H1 (cell line): ENCODE results near the gene DEFB108B. TPM values are rescaled to one million over a fixed set of nuclear protein-coding genes. Genes with fewer than 3 reads are reported as not detected.
"Not testable (repeated sequence)": the region's sequence is repeated elsewhere in the genome, so short reads cannot be mapped to it uniquely, and the experiment has no call there.

Experiments used
- CTCF ChIA-PET: fragments of 300-600 bp; sonication (Branson Sonifier 250); formaldehyde crosslinking; loops from one replicate; lab custom pipeline; 2021; ENCODE audit not compliant: partially characterized antibody; lab: Charles Lee
- POLR2A ChIA-PET: fragments of 300-600 bp; sonication (Branson Sonifier 250); formaldehyde crosslinking; loops from one replicate; lab custom pipeline; 2021; ENCODE audit warnings: inconsistent platforms; ENCODE audit not compliant: partially characterized antibody; lab: Charles Lee
- DNase-seq, 2 experiments: peaks; one replicate each; pipeline versions ENCODE4 v3.0.0 to v3.0.0-alpha.2; 2010 to 2022; ENCODE audit warnings: low spot score in 2 of 2, low read depth in 1 of 2, mixed read lengths in 1 of 2
- FAIRE-seq: peaks from 2 replicates; lab custom pipeline; 2011; peaks lifted over from hg19 to GRCh38; lab: Jason Lieb, UNC
- H2AFZ ChIP-seq: 2 replicates; pipeline ENCODE4 v1.8.1; 2012; ENCODE audit warnings: low read length, inconsistent platforms
- H2AK5ac ChIP-seq: 2 replicates; pipeline ENCODE4 v1.6.1; 2013; ENCODE audit warnings: low read depth, low read length
- H2BK120ac ChIP-seq: replicated peaks from 2 replicates; pipeline ENCODE3; 2013; ENCODE audit warnings: low read depth, low read length, inconsistent platforms
- H2BK12ac ChIP-seq: 2 replicates; pipeline ENCODE4 v1.6.1; 2013; ENCODE audit warnings: low read depth, low read length
- H2BK15ac ChIP-seq: 2 replicates; pipeline ENCODE4 v1.6.1; 2013; ENCODE audit warnings: low read length
- H2BK20ac ChIP-seq: 2 replicates; pipeline ENCODE4 v1.6.1; 2013; ENCODE audit warnings: low read length
- H2BK5ac ChIP-seq: 2 replicates; pipeline ENCODE4 v1.6.1; 2013; ENCODE audit warnings: low read depth, low read length
- H3K14ac ChIP-seq: 2 replicates; pipeline ENCODE4 v1.6.1; 2013; ENCODE audit warnings: inconsistent platforms; ENCODE audit not compliant: insufficient read length
- H3K18ac ChIP-seq: 2 replicates; pipeline ENCODE4 v1.6.1; 2013; ENCODE audit warnings: low read length; ENCODE audit errors: extremely low read depth
- H3K23ac ChIP-seq: 2 replicates; pipeline ENCODE4 v1.6.1; 2013; ENCODE audit warnings: inconsistent platforms; ENCODE audit not compliant: insufficient read length
- H3K23me2 ChIP-seq: 2 replicates; pipeline ENCODE4 v1.6.1; 2013; ENCODE audit warnings: low read depth, low read length
- H3K27ac ChIP-seq: 2 replicates; pipeline ENCODE4 v1.6.1; 2011; ENCODE audit warnings: low read depth, low read length, inconsistent platforms
- H3K27me3 ChIP-seq, 4 experiments: replicated peaks in 1 of 4; 1 replicate in 1 of 4; 2 replicates in 3 of 4; pipeline versions ENCODE4 v1.6.1 to v1.8.1; 2011 to 2013; ENCODE audit warnings: low read length in 3 of 4, mild to moderate bottlenecking in 3 of 4, inconsistent platforms in 2 of 4, mixed read lengths in 2 of 4, moderate library complexity in 1 of 4; ENCODE audit not compliant: control insufficient read depth in 3 of 4, insufficient read depth in 3 of 4; ENCODE audit errors: extremely low read depth in 1 of 4
- H3K36me3 ChIP-seq, 4 experiments: 2 replicates each; pipeline versions ENCODE4 v1.6.1 to v1.8.1; 2011 to 2013; ENCODE audit warnings: mild to moderate bottlenecking in 4 of 4, low read length in 3 of 4, moderate library complexity in 2 of 4, control low read depth in 1 of 4, inconsistent platforms in 1 of 4; ENCODE audit not compliant: insufficient read depth in 4 of 4, control insufficient read depth in 2 of 4
- H3K4ac ChIP-seq: replicated peaks from 2 replicates; pipeline ENCODE3; 2013; ENCODE audit warnings: low read length, low read depth, mixed read lengths, inconsistent platforms; ENCODE audit not compliant: insufficient read length
- H3K4me1 ChIP-seq, 4 experiments: replicated peaks in 1 of 4; 1 replicate in 1 of 4; 2 replicates in 3 of 4; pipeline versions ENCODE4 v1.6.1 to v1.8.1; 2011 to 2013; ENCODE audit warnings: low read length in 3 of 4, inconsistent platforms in 2 of 4, mixed read lengths in 1 of 4; ENCODE audit not compliant: insufficient read depth in 4 of 4, control insufficient read depth in 3 of 4
- H3K4me2 ChIP-seq, 2 experiments: 2 replicates each; pipeline versions ENCODE4 v1.6.1 to v1.8.1; 2011 to 2013; ENCODE audit warnings: low read depth in 2 of 2, low read length in 2 of 2, control low read depth in 1 of 2, inconsistent platforms in 1 of 2, mild to moderate bottlenecking in 1 of 2; ENCODE audit not compliant: insufficient read depth in 1 of 2
- H3K4me3 ChIP-seq, 4 experiments: fragments of 200-600, 300-600 bp in 1 of 4; sonication (generic), shearing (Covaris generic), sonication (Bioruptor Twin) in 1 of 4; 2 replicates each; pipeline versions ENCODE4 v1.5.1 to v1.8.1; 2011 to 2016; ENCODE audit warnings: low read length in 4 of 4, low read depth in 3 of 4, control low read depth in 2 of 4, inconsistent platforms in 2 of 4, mild to moderate bottlenecking in 2 of 4, mixed read lengths in 1 of 4, moderate library complexity in 1 of 4; ENCODE audit not compliant: insufficient read depth in 2 of 4; ENCODE audit errors: extremely low read depth in 1 of 4
- H3K56ac ChIP-seq: replicated peaks from 2 replicates; pipeline ENCODE3; 2013; ENCODE audit warnings: low read depth, mild to moderate bottlenecking, mixed read lengths, low read length, inconsistent platforms; ENCODE audit not compliant: insufficient read length
- H3K79me1 ChIP-seq: 2 replicates; pipeline ENCODE4 v1.6.1; 2013; ENCODE audit warnings: low read depth, low read length, control low read depth
- H3K79me2 ChIP-seq, 2 experiments: 2 replicates each; pipeline versions ENCODE4 v1.6.1 to v1.8.1; 2012 to 2013; ENCODE audit warnings: low read length in 2 of 2, mild to moderate bottlenecking in 2 of 2, inconsistent platforms in 1 of 2; ENCODE audit not compliant: insufficient read depth in 2 of 2, control insufficient read depth in 1 of 2
- H3K9ac ChIP-seq, 4 experiments: replicated peaks in 1 of 4; 1 replicate in 1 of 4; 2 replicates in 3 of 4; pipeline versions ENCODE4 v1.6.1 to v1.8.1; 2011 to 2013; ENCODE audit warnings: low read depth in 3 of 4, low read length in 3 of 4, control low read depth in 2 of 4, mild to moderate bottlenecking in 2 of 4, moderate library complexity in 2 of 4, inconsistent platforms in 1 of 4; ENCODE audit errors: extremely low read depth in 1 of 4
- H3K9me3 ChIP-seq, 2 experiments: 2 replicates each; pipeline versions ENCODE4 v1.6.1 to v1.8.1; 2012 to 2013; ENCODE audit warnings: mild to moderate bottlenecking in 2 of 2, moderate library complexity in 2 of 2, control low read depth in 1 of 2, inconsistent platforms in 1 of 2, low read depth in 1 of 2, low read length in 1 of 2, mixed read lengths in 1 of 2; ENCODE audit not compliant: insufficient read depth in 2 of 2
- H4K20me1 ChIP-seq, 2 experiments: replicated peaks in 1 of 2; 2 replicates each; pipeline versions ENCODE3 to v1.8.1; 2011 to 2013; ENCODE audit warnings: inconsistent platforms in 2 of 2, low read length in 2 of 2, mild to moderate bottlenecking in 1 of 2; ENCODE audit not compliant: insufficient read depth in 2 of 2, control insufficient read depth in 1 of 2
- H4K5ac ChIP-seq: 2 replicates; pipeline ENCODE4 v1.6.1; 2013; ENCODE audit warnings: low read length, low read depth, mixed read lengths, inconsistent platforms; ENCODE audit not compliant: insufficient read length
- H4K8ac ChIP-seq: 2 replicates; pipeline ENCODE4 v1.8.0; 2013; ENCODE audit warnings: mild to moderate bottlenecking, moderate library complexity, low read length, inconsistent platforms; ENCODE audit not compliant: insufficient read depth; ENCODE audit errors: extremely low read depth
- H4K91ac ChIP-seq: replicated peaks from 2 replicates; pipeline ENCODE3; 2013; ENCODE audit warnings: low read length, mixed read lengths, inconsistent platforms; ENCODE audit not compliant: insufficient read length
- WGBS, 2 experiments: shearing (Covaris generic) in 1 of 2; methylation state at CpG; one replicate each; pipeline versions ENCODE4 v1.1.6 to v1.1.7; 2013 to 2015; ENCODE audit warnings: low lambda C conversion rate in 2 of 2, mixed read lengths in 2 of 2, inconsistent platforms in 1 of 2, low coverage in 1 of 2, missing lambda C conversion rate in 1 of 2; ENCODE audit not compliant: insufficient replicate concordance in 2 of 2, insufficient coverage in 1 of 2, insufficient read length in 1 of 2; ENCODE audit errors: extremely low coverage in 1 of 2, missing lambda C conversion rate in 1 of 2; 5-methylcytosine and 5-hydroxymethylcytosine counted together
- polyA plus RNA-seq, 7 experiments: library from polyadenylated mRNA; depleted of rRNA in 3 of 7; stranded (reverse) in 5 of 7; unstranded in 2 of 7; fragments of >200 nt in 5 of 7; fragments of 200-250 nt in 2 of 7; gene quantifications; 1 replicate in 5 of 7; 2 replicates in 1 of 7; 4 replicates in 1 of 7; pipeline versions ENCODE4 v1.2.1 to v1.2.3, GENCODE V29; 2011 to 2013; ENCODE audit warnings: missing spikeins in 2 of 7, mixed read lengths in 2 of 7
- total RNA-seq: library from RNA; stranded (reverse); fragmentation: NEBNext Ultra II Directional; extraction: Animal tissue kit (Norgen Biotek cat#: 25700); gene quantifications from 2 replicates; pipeline ENCODE4 v1.2.1, GENCODE V29; 2021

DEFB108B gene
- total and polyA plus RNA-seq, 2 of the 8 experiments (the other 6 are each of a cell fraction or from before 2014, with no cell fraction given) = not detected

GRCh38 chr11:71804158-71804947, 28.6 kb upstream of the DEFB108B start:
- H3K79me1 ChIP-seq, H3K27ac ChIP-seq, H3K79me2 ChIP-seq, FAIRE-seq, H3K4me2 ChIP-seq, H3K27me3 ChIP-seq, H3K4ac ChIP-seq, H2BK120ac ChIP-seq, H3K4me3 ChIP-seq, H2AFZ ChIP-seq, H2BK20ac ChIP-seq, H3K56ac ChIP-seq, DNase-seq, H2BK5ac ChIP-seq, H3K9me3 ChIP-seq, H3K4me1 ChIP-seq, H2AK5ac ChIP-seq, H4K5ac ChIP-seq, H3K9ac ChIP-seq, H3K23me2 ChIP-seq, H3K23ac ChIP-seq, H3K14ac ChIP-seq, H4K8ac ChIP-seq, H2BK15ac ChIP-seq, H4K20me1 ChIP-seq, H3K18ac ChIP-seq, POLR2A ChIA-PET, H2BK12ac ChIP-seq, H4K91ac ChIP-seq, H3K36me3 ChIP-seq: not testable (repeated sequence)
- CTCF ChIA-PET = interaction anchor here (1.3 kb wide), 1 partner anchor 61 kb away, joined by 4 read pairs; no protein-coding TSS in a partner anchor
- WGBS, 2 experiments = 93% methylated on average over 5 of the region's 9 CpGs; no CpG with 5 or more reads in 1 of the 2 experiments
